Right lobe of liver (tissue), 4 donors: ENCODE results near the gene PDCD6IP.
"Not testable (repeated sequence)": the region's sequence is repeated elsewhere in the genome, so short reads cannot be mapped to it uniquely, and the experiment has no call there.

Experiments used
- POLR2A ChIP-seq: fragments of 450-650 bp; IDR thresholded peaks from one replicate; pipeline ENCODE4 v1.6.1; 2017; ENCODE audit warnings: antibody characterized with exemption, mild to moderate bottlenecking
- TF ChIP-seq, protein P1 (sequence below), 4 donors: fragments of 200-600 bp in 3 of 4; fragments of 450-650 bp in 1 of 4; IDR thresholded peaks; one replicate each; pipeline versions ENCODE4 v1.5.1 to v1.8.0; 2016 to 2022; ENCODE audit warnings: antibody characterized with exemption in 4 of 4, mild to moderate bottlenecking in 2 of 4
- donor health status: DM: no; HTN: no; CAD: no.
- donor health status: DM: no; HTN: no; CAD: no.
- donor health status: DM: no; HTN: yes; CAD: no.

DNA sequence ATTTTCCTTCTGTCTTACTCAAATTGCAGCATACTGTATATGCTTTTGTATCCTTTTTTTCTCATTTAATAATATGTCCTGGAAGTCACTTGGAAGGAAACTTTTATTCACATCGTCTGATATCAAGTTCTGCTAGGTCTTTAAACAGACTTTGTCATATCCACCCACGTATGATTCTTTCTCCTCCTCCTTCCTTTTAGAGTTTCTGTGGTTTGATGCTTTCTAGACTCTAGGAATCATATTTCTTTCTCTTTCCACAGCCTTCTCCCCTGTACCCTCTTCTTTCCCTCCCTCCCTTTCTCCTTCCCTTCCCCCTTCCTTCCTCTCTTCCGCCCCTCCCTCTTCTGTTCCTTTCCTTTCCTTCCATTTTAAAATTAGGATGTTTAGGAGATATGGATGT is 52.2 kb downstream of the PDCD6IP start:
- TF ChIP-seq POLR2A: not testable (repeated sequence)
- TF ChIP-seq, protein P1, sequence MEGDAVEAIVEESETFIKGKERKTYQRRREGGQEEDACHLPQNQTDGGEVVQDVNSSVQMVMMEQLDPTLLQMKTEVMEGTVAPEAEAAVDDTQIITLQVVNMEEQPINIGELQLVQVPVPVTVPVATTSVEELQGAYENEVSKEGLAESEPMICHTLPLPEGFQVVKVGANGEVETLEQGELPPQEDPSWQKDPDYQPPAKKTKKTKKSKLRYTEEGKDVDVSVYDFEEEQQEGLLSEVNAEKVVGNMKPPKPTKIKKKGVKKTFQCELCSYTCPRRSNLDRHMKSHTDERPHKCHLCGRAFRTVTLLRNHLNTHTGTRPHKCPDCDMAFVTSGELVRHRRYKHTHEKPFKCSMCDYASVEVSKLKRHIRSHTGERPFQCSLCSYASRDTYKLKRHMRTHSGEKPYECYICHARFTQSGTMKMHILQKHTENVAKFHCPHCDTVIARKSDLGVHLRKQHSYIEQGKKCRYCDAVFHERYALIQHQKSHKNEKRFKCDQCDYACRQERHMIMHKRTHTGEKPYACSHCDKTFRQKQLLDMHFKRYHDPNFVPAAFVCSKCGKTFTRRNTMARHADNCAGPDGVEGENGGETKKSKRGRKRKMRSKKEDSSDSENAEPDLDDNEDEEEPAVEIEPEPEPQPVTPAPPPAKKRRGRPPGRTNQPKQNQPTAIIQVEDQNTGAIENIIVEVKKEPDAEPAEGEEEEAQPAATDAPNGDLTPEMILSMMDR (IDR thresholded peaks at IDR 0.05): not testable (repeated sequence)
